Epithelial cell of esophagus (primary cell): ENCODE measurements around the gene MELK.

Experiments used
- DNase-seq: peaks from one replicate; pipeline ENCODE4 v3.0.0; 2010; ENCODE audit warnings: low read depth
- H3K4me3 ChIP-seq: 2 replicates; pipeline ENCODE4 v1.5.1; 2011; ENCODE audit warnings: mild to moderate bottlenecking, low read length, control low read depth
- TF ChIP-seq, protein P1 (sequence below): IDR thresholded peaks from 2 replicates; pipeline ENCODE4 v1.5.1; 2011; ENCODE audit warnings: low read depth, mild to moderate bottlenecking, low read length, control low read depth, inconsistent platforms; ENCODE audit not compliant: insufficient read depth; ENCODE audit errors: missing control alignments

Gene MELK

GRCh38 chr9:36718612-36719011, 145.9 kb downstream of the MELK start:
- no peak for DNase-seq
- TF ChIP-seq, protein P1, sequence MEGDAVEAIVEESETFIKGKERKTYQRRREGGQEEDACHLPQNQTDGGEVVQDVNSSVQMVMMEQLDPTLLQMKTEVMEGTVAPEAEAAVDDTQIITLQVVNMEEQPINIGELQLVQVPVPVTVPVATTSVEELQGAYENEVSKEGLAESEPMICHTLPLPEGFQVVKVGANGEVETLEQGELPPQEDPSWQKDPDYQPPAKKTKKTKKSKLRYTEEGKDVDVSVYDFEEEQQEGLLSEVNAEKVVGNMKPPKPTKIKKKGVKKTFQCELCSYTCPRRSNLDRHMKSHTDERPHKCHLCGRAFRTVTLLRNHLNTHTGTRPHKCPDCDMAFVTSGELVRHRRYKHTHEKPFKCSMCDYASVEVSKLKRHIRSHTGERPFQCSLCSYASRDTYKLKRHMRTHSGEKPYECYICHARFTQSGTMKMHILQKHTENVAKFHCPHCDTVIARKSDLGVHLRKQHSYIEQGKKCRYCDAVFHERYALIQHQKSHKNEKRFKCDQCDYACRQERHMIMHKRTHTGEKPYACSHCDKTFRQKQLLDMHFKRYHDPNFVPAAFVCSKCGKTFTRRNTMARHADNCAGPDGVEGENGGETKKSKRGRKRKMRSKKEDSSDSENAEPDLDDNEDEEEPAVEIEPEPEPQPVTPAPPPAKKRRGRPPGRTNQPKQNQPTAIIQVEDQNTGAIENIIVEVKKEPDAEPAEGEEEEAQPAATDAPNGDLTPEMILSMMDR = no peak
- no peak overlapping the region for H3K4me3 ChIP-seq

DNA sequence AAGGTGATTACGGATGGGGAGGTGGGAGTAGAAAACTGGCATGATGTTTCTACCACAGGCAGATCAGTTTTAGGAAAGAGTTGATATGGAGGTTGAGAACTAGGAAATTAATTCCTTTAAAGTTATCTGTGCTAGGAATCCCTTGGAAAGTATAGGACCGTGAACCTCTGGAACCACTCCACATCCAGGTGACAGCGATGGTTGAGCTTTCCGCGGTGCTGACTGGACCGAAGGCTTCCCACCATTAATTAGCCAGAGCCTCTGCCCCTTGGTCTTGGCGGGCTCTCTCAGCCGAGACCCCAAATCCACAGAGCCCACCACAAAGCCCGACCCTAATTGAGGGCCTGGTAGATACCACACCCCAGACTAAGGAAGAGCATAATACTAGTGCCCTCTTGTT, 147.3 kb downstream of the MELK start:
- TF ChIP-seq, protein P1 = no peak
- DNase-seq = no peak
- no peak overlapping the region for H3K4me3 ChIP-seq

DNA sequence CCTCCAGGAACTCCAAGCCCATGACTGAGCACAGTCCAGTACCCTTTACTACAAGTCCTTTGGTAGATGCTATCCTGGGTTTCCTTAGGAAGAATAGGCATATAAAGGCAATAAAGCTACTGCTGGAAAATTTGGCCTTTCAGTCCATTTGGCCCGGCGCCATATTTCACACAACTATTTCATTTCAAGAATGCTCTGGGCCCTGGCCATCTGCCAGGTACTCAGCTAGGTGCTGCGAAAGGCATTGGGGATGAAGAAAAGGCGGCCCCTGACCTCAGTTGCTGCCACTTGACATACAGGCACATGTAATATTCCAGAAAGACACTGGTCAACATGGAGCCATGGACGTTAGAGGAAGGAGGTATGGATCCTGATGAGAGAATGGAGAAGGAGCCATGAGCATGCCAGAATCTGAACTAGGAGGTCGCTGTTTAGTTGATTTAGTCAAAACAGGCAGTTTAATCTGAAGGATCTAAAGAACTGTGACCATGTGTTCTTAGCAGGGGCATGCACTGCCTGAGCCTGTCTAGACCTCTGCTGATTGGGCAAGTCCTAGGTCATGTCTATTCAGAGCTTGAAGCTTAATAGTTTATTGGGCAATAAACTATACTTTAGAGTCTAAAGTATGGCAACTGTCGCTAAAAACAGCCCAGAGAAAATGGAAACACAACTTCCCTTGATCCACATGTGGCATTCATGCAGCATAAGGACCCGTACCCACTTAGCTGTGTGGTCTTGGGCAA, 149.3 kb downstream of the MELK start:
- H3K4me3 ChIP-seq = no peak overlapping the region
- TF ChIP-seq, protein P1 = no peak
- peak; percentile 24 for DNase-seq

GRCh38 chr9:36725777-36726356, 153.2 kb downstream of the MELK start:
- DNase-seq = no peak
- TF ChIP-seq, protein P1 = no peak
- no peak overlapping the region for H3K4me3 ChIP-seq
